GM19463 (cell line): ENCODE measurements around the gene FCN1.
"Not testable (repeated sequence)": the region's sequence is repeated elsewhere in the genome, so short reads cannot be mapped to it uniquely, and the experiment has no call there.

ENCODE experiments used
- ATAC-seq: cut with Tn5 transposase; IDR thresholded peaks from one replicate; pipeline ENCODE4 v1.9.1; 2021; ENCODE audit warnings: mild to moderate bottlenecking, moderate library complexity; ENCODE audit not compliant: unreplicated experiment

Gene FCN1

DNA sequence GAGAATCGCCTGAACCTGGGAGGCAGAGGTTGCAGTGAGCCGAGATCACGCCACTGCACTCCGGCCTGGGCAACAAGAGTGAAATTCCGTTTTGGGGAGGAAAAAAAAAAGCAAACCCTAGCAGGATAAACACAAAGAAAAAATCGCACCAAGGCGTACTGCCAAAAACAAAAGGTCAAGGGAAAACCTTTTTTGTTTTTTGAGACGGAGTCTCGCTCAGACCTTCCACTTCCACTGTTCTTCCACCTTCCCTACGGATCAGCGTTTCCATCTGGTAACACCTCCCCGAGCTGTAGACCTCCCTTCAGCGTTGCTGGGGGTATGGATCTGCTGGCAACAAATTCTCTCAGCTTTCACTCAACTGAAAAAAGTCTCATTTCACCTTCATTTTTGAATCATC, 57.2 kb downstream of the FCN1 start:
- no peak for ATAC-seq

GRCh38 chr9:134858051-134858841, 59.5 kb downstream of the FCN1 start:
- peak; percentile 88 for ATAC-seq

DNA sequence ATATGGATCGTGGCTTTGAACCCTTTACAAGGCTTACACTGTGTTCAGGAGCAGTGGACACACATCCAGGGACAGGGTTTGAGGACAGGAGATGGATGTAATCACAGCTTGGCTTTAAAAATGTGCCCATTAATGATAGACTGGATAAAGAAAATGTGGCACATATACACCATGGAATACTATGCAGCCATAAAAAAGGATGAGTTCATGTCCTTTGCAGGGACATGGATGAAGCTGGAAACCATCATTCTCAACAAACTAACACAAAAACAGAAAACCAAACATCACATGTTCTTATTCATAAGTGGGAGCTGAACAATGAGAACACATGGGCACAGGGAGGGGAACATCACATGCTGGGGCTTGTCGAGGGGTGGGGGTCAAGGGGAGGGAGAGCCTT, 60.3 kb downstream of the FCN1 start:
- ATAC-seq: not testable (repeated sequence)

DNA sequence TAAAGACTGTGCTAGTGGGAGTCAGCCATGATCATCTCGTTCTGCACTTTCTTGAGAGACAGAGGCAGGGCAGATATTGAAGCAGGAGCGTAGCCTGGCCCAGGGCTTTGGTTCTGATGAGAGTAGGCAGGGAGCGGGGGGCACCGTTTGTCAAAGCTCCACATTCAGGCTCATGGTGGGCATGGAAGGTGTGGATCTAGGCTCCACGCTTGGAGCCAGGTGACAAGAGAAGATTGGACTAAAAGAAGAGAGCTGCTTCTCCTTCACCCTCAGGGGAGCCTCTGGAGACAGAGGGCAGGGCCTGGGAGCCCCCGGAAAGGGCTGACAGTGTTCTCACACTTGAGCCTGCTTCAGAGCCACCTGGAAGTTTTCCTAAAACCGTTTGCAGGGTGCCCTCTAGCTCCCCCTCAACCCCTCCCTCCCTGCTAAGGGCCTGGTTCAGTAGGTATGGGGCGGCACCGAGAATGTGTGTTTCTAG, 61.8 kb downstream of the FCN1 start:
- no peak for ATAC-seq
